CD4-positive, CD25-positive, alpha-beta regulatory T cell (primary cell): Measurements from ENCODE around the gene REEP1. TPM values are rescaled to one million over a fixed set of nuclear protein-coding genes. Genes with fewer than 3 reads are reported as not detected.

Experiments used
- ATAC-seq, 2 donors: fragments of 150-1000 bp; cut with Tn5 transposase; one replicate each; pipeline ENCODE4 v1.10.0; 2021; ENCODE audit warnings: low read depth in 2 of 2, moderate number of reproducible peaks in 2 of 2, moderate library complexity in 1 of 2
- DNase-seq, 3 donors: peaks; one replicate each; pipeline versions ENCODE4 v3.0.0 to v3.0.0-alpha.2; 2012 to 2022; ENCODE audit warnings: mixed read lengths in 1 of 3
- H3K27ac ChIP-seq: one replicate; pipeline ENCODE4 v1.7.0; 2013; ENCODE audit warnings: mild to moderate bottlenecking, low read length; ENCODE audit not compliant: insufficient read depth, poor library complexity, severe bottlenecking
- H3K27me3 ChIP-seq: one replicate; pipeline ENCODE4 v1.7.0; 2013; ENCODE audit warnings: low read length; ENCODE audit not compliant: control insufficient read depth, insufficient read depth
- H3K36me3 ChIP-seq: one replicate; pipeline ENCODE4 v1.7.0; 2013; ENCODE audit warnings: mild to moderate bottlenecking, low read length, moderate library complexity; ENCODE audit not compliant: control insufficient read depth, insufficient read depth
- H3K4me1 ChIP-seq: 2 replicates; pipeline ENCODE4 v1.7.0; 2013; ENCODE audit warnings: mild to moderate bottlenecking, low read length; ENCODE audit not compliant: insufficient read depth, control insufficient read depth, poor library complexity, severe bottlenecking
- H3K4me3 ChIP-seq: one replicate; pipeline ENCODE4 v1.7.0; 2013; ENCODE audit warnings: low read depth, mild to moderate bottlenecking, low read length, moderate library complexity
- H3K9me3 ChIP-seq, 2 experiments: 1 replicate in 1 of 2; 2 replicates in 1 of 2; pipeline ENCODE4 v1.7.0; 2013; ENCODE audit warnings: low read length in 2 of 2, mild to moderate bottlenecking in 1 of 2, moderate library complexity in 1 of 2; ENCODE audit not compliant: control insufficient read depth in 2 of 2
- H3K27ac Mint-ChIP-seq, 3 donors: one replicate each; pipeline ENCODE4 v1.8.0; 2020 to 2022; ENCODE audit warnings: mild to moderate bottlenecking in 3 of 3, mixed read lengths in 3 of 3, moderate library complexity in 2 of 3
- H3K27me3 Mint-ChIP-seq: one replicate; pipeline ENCODE4 v1.8.0; 2022; ENCODE audit warnings: mild to moderate bottlenecking, mixed read lengths
- H3K36me3 Mint-ChIP-seq: one replicate; pipeline ENCODE4 v1.8.0; 2020; ENCODE audit warnings: mixed read lengths
- H3K4me1 Mint-ChIP-seq, 4 donors: one replicate each; pipeline ENCODE4 v1.8.0; 2020 to 2022; ENCODE audit warnings: mixed read lengths in 4 of 4, mild to moderate bottlenecking in 1 of 4
- H3K4me3 Mint-ChIP-seq, 4 donors: one replicate each; pipeline ENCODE4 v1.8.0; 2020 to 2022; ENCODE audit warnings: mild to moderate bottlenecking in 4 of 4, mixed read lengths in 4 of 4, moderate library complexity in 3 of 4
- H3K9me3 Mint-ChIP-seq, 7 donors: one replicate each; pipeline ENCODE4 v1.8.0; 2020 to 2022; ENCODE audit warnings: mixed read lengths in 7 of 7, mild to moderate bottlenecking in 3 of 7, moderate library complexity in 2 of 7
- polyA plus RNA-seq, 4 donors: library from polyadenylated mRNA; unstranded; fragments of 300-500 nt; fragmentation: Illumina TruSeq; gene quantifications; one replicate each; pipeline ENCODE4 v1.2.3, GENCODE V29; 2021
- total RNA-seq: library from RNA; stranded (reverse); gene quantifications from one replicate; pipeline ENCODE4 v1.2.3, GENCODE V29; 2022

The REEP1 gene
- total and polyA plus RNA-seq, 5 donors from 2014 or later = not detected

- Histone ChIP-seq H3K36me3 (no peaks in the 10 kb centered on the region), H3K27me3 (peaks cover 6% of the 10 kb centered on the region), H3K4me1 (no peaks in the 10 kb centered on the region), H3K27ac (no peak overlapping the region), H3K9me3 (no peaks in the 10 kb centered on the region), H3K4me3 (no peak overlapping the region)
- Mint-ChIP-seq H3K4me3 (no peak overlapping the region), H3K9me3 (peaks cover 0 to 1% (median 0%) of the 10 kb centered on the region in 7 donors), H3K4me1 (no peaks in the 10 kb centered on the region), H3K36me3 (no peaks in the 10 kb centered on the region), H3K27me3 (peaks cover 45% of the 10 kb centered on the region), H3K27ac (no peak overlapping the region)
- DNase-seq (peak in 1 of 3 donors; percentile 41), ATAC-seq (no peak)
Measured at GRCh38 chr2:86297382-86298147, 39.9 kb downstream of the REEP1 start.

DNA sequence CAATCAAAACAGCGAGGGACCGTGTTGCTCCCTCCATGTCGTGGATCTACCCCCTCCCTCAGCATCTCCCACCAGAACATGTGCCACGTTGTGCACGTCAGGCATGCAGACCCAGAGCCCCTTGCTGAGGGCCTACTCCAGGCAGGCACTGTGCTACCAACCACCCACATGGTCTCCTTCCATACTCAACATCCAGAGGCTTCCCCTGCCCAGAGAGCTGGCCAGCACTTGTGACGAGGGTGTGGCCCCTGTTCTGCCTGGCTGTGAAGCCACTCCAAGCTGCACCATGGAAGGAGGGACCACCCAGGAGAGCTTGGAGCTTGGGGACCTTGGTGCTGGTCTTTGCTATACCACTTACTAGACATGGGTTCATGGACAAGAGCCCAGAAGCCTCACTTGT, 40.5 kb downstream of the REEP1 start:
- peaks cover 40% of the 10 kb centered on the region for H3K27me3 Mint-ChIP-seq
- H3K9me3 Mint-ChIP-seq = peaks cover 0 to 1% (median 0%) of the 10 kb centered on the region in 7 donors
- H3K27ac ChIP-seq = no peak overlapping the region
- no peak overlapping the region for H3K4me3 ChIP-seq
- ATAC-seq (no peak), DNase-seq (no peak)
- no peaks in the 10 kb centered on the region for H3K9me3 ChIP-seq
- no peak overlapping the region for H3K4me3 Mint-ChIP-seq
- H3K27me3 ChIP-seq = peaks cover 6% of the 10 kb centered on the region
- no peaks in the 10 kb centered on the region for H3K36me3 Mint-ChIP-seq
- no peaks in the 10 kb centered on the region for H3K4me1 ChIP-seq
- no peak overlapping the region for H3K27ac Mint-ChIP-seq
- no peaks in the 10 kb centered on the region for H3K4me1 Mint-ChIP-seq
- no peaks in the 10 kb centered on the region for H3K36me3 ChIP-seq

GRCh38 chr2:86295066-86295465, 42.4 kb downstream of the REEP1 start:
- Mint-ChIP-seq H3K36me3 (no peaks in the 10 kb centered on the region), H3K4me1 (no peaks in the 10 kb centered on the region), H3K27ac (no peak overlapping the region), H3K27me3 (peaks cover 30% of the 10 kb centered on the region), H3K4me3 (no peak overlapping the region), H3K9me3 (peaks cover 0 to 1% (median 0%) of the 10 kb centered on the region in 7 donors)
- no peaks in the 10 kb centered on the region for H3K4me1 ChIP-seq
- ATAC-seq (no peak), DNase-seq (no peak)
- peaks cover 15% of the 10 kb centered on the region for H3K27me3 ChIP-seq
- no peak overlapping the region for H3K4me3 ChIP-seq
- H3K27ac ChIP-seq = no peak overlapping the region
- H3K9me3 ChIP-seq = no peaks in the 10 kb centered on the region
- H3K36me3 ChIP-seq = no peaks in the 10 kb centered on the region

DNA sequence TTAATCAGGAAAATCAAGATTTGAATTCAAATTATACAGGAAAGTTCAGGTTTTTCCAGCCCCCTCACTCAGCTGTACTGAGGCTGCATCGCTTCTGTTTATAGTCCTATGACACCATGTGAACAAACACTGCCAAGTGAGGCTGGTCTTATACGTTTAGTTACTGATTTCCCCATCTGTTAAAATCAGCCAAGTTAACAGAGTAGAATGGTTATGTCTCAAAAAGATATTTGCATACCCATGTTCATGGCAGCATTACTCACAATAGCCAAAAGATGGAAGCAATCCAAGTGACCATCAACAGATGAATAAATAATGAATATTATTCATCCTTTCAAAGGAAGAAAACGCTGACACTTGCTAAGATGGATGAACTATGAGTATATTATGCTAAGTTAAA, 43.8 kb downstream of the REEP1 start:
- H3K9me3 ChIP-seq = no peaks in the 10 kb centered on the region
- Mint-ChIP-seq H3K27ac (no peak overlapping the region), H3K9me3 (peaks cover 0 to 1% (median 0%) of the 10 kb centered on the region in 7 donors), H3K4me1 (no peaks in the 10 kb centered on the region), H3K4me3 (no peak overlapping the region), H3K36me3 (no peaks in the 10 kb centered on the region), H3K27me3 (peaks cover 30% of the 10 kb centered on the region)
- H3K4me1 ChIP-seq = no peaks in the 10 kb centered on the region
- DNase-seq (no peak), ATAC-seq (no peak)
- H3K36me3 ChIP-seq = no peaks in the 10 kb centered on the region
- no peak overlapping the region for H3K4me3 ChIP-seq
- H3K27ac ChIP-seq = no peak overlapping the region
- peaks cover 13% of the 10 kb centered on the region for H3K27me3 ChIP-seq

DNA sequence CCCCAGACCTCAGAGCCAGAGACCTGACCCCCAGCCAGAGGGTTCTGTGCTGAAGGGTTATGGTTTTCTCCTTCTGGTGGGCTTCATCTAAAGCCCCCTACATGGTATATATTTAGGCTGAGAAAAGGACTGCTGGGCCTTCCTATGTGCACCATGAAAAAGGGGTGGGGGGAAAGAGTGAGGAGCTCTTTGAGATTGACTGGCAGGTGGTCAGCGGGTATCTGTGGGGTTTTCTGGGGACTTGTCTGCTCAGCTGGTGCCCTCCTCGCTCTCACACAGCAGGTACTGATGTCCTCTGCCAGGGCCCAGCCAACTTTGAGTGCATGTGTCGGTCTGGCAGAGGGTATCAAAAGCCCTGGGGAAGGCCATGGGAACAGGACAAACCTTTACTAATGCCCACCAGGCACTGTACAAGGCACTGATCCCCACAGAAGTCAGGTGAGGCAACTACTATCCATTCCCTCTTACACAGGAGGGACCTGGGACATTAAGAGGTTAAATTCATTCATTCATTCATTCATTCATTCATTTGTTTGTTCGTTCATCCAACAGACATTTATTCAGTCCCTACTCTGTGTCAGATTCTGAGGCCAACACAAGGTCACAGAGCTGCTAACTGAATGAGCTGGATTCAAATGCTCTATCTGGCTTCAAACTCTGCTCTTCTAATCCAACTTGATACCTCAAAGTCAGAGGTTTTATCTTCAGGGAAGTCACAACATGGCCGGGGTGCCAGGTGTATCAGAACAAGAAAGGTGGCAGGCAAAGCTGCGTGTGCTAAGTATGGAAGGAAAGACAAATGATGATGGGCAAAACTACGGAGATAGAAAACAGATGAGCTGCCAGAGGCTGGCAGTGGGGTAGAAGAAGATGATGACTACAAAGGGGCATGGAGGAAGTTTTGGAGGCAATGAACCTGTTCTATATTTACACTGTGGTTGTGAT, 44.6 kb downstream of the REEP1 start:
- no peaks in the 10 kb centered on the region for H3K4me1 Mint-ChIP-seq
- H3K4me1 ChIP-seq = no peaks in the 10 kb centered on the region
- ATAC-seq (no peak), DNase-seq (no peak)
- no peak overlapping the region for H3K4me3 Mint-ChIP-seq
- no peak overlapping the region for H3K27ac ChIP-seq
- no peak overlapping the region for H3K4me3 ChIP-seq
- peaks cover 16% of the 10 kb centered on the region for H3K27me3 ChIP-seq
- H3K27ac Mint-ChIP-seq = no peak overlapping the region
- no peaks in the 10 kb centered on the region for H3K9me3 ChIP-seq
- H3K9me3 Mint-ChIP-seq = peaks cover 0 to 1% (median 0%) of the 10 kb centered on the region in 7 donors
- peaks cover 28% of the 10 kb centered on the region for H3K27me3 Mint-ChIP-seq
- no peaks in the 10 kb centered on the region for H3K36me3 ChIP-seq
- no peaks in the 10 kb centered on the region for H3K36me3 Mint-ChIP-seq

- DNase-seq (no peak), ATAC-seq (no peak)
- Mint-ChIP-seq H3K27ac (no peak overlapping the region), H3K36me3 (no peaks in the 10 kb centered on the region), H3K4me1 (no peaks in the 10 kb centered on the region), H3K4me3 (no peak overlapping the region), H3K9me3 (peaks cover 0 to 1% (median 0%) of the 10 kb centered on the region in 7 donors), H3K27me3 (peaks cover 22% of the 10 kb centered on the region)
- H3K27ac ChIP-seq = no peak overlapping the region
- H3K27me3 ChIP-seq = peaks cover 16% of the 10 kb centered on the region
- no peaks in the 10 kb centered on the region for H3K4me1 ChIP-seq
- no peak overlapping the region for H3K4me3 ChIP-seq
- H3K36me3 ChIP-seq = no peaks in the 10 kb centered on the region
- no peaks in the 10 kb centered on the region for H3K9me3 ChIP-seq
Measured at GRCh38 chr2:86291328-86291662, 46.1 kb downstream of the REEP1 start.

- Histone ChIP-seq H3K9me3 (no peaks in the 10 kb centered on the region), H3K27me3 (peaks cover 16% of the 10 kb centered on the region), H3K4me1 (no peaks in the 10 kb centered on the region), H3K27ac (no peak overlapping the region), H3K36me3 (no peaks in the 10 kb centered on the region), H3K4me3 (no peak overlapping the region)
- Mint-ChIP-seq H3K4me1 (no peaks in the 10 kb centered on the region), H3K4me3 (no peak overlapping the region), H3K27ac (no peak overlapping the region), H3K27me3 (peaks cover 22% of the 10 kb centered on the region), H3K9me3 (peaks cover 0 to 1% (median 0%) of the 10 kb centered on the region in 7 donors), H3K36me3 (no peaks in the 10 kb centered on the region)
- no peak for DNase-seq
- ATAC-seq = no peak
Measured at GRCh38 chr2:86290596-86291327, 46.7 kb downstream of the REEP1 start.
